Activated CD4-positive, alpha-beta memory T cell treated with anti-CD3 and anti-CD28 coated beads for 36 hours (primary cell): ENCODE data around the gene TLR6. TPM values are rescaled to one million over a fixed set of nuclear protein-coding genes. Genes with fewer than 3 reads are reported as not detected.
A peak's percentile ranks its signal among the peaks of the same experiment; 100 is the strongest.

Experiments
- CTCF ChIA-PET: fragments of 350-600 bp; sonication (Branson Sonifier 250); formaldehyde crosslinking; loops from one replicate; lab custom pipeline; 2021; ENCODE audit warnings: antibody characterized with exemption, inconsistent platforms; lab: Charles Lee
- POLR2A ChIA-PET: fragments of 350-600 bp; sonication (Branson Sonifier 250); formaldehyde crosslinking; loops from one replicate; lab custom pipeline; 2021; ENCODE audit warnings: antibody characterized with exemption; lab: Charles Lee
- DNase-seq: peaks from one replicate; pipeline ENCODE4 v3.0.0-alpha.2; 2020
- H3K27ac Mint-ChIP-seq: one replicate; pipeline ENCODE4 v1.8.0; 2021; ENCODE audit warnings: mixed read lengths
- H3K27me3 Mint-ChIP-seq: one replicate; pipeline ENCODE4 v1.8.0; 2021; ENCODE audit warnings: mixed read lengths
- H3K36me3 Mint-ChIP-seq: one replicate; pipeline ENCODE4 v1.8.0; 2021; ENCODE audit warnings: mixed read lengths
- H3K4me1 Mint-ChIP-seq: one replicate; pipeline ENCODE4 v1.8.0; 2021; ENCODE audit warnings: low read depth, mixed read lengths
- H3K4me3 Mint-ChIP-seq: one replicate; pipeline ENCODE4 v1.8.0; 2021; ENCODE audit warnings: mild to moderate bottlenecking, mixed read lengths
- H3K9me3 Mint-ChIP-seq: one replicate; pipeline ENCODE4 v1.8.0; 2021; ENCODE audit warnings: mixed read lengths
- intact Hi-C: fragments of 100-400 bp; cut with micrococcal nuclease; formaldehyde crosslinking; loops from one replicate; pipeline ENCODE4 v1.15.1; 2023
- total RNA-seq, 2 experiments: library from RNA; stranded (reverse); gene quantifications; one replicate each; pipeline ENCODE4 v1.2.3, GENCODE V29; 2021

The TLR6 gene
- 1 to 10 TPM; 1.4 to 2.2 TPM for total RNA-seq

GRCh38 chr4:38856524-38857337 lies at the start of gene TLR6:
Gene TLR6, minus strand, starts transcription at chr4:38856817. Its CDS starts 27,344 bp downstream, at chr4:38829473.
- Mint-ChIP-seq H3K4me3 (peak within 1 kb of the TSS; percentile 77), H3K9me3 (peaks cover 7% of the 10 kb centered on the region), H3K36me3 (no peaks in the 10 kb centered on the region), H3K27me3 (peaks cover 4% of the 10 kb centered on the region), H3K27ac (peak within 1 kb of the TSS; percentile 89), H3K4me1 (peaks cover 35% of the 10 kb centered on the region)
- ChIA-PET CTCF (interaction anchor here (0.6 to 4.5 kb wide), 18 partner anchors 10 to 325 kb away, joined by 3 to 94 read pairs (median 4); partner anchors contain the start of genes TLR1 and TLR10), POLR2A (no interaction called here)
- peak; percentile 70 for DNase-seq
- intact Hi-C loops = loop anchor here (1.0 to 10.0 kb wide), 6 partner anchors 18 to 682 kb away; partner anchors contain the start of genes TLR1 and TMEM156

GRCh38 chr4:38905652-38906385 lies 49.2 kb upstream of the TLR6 start:
- no peak overlapping the region for H3K4me3 Mint-ChIP-seq
- intact Hi-C loops = loop anchor here (5.0 kb wide), 1 partner anchor 76 kb away; no protein-coding TSS in a partner anchor
- CTCF ChIA-PET = interaction anchor here (0.8 to 8.5 kb wide), 3 partner anchors 88 to 228 kb away, joined by 3 to 205 read pairs (median 4); no protein-coding TSS in a partner anchor
- peaks cover 3% of the 10 kb centered on the region for H3K4me1 Mint-ChIP-seq
- no peak for DNase-seq
- H3K36me3 Mint-ChIP-seq = no peaks in the 10 kb centered on the region
- POLR2A ChIA-PET = no interaction called here
- peak overlapping the region; percentile 1 for H3K27ac Mint-ChIP-seq
- no peaks in the 10 kb centered on the region for H3K27me3 Mint-ChIP-seq
- no peaks in the 10 kb centered on the region for H3K9me3 Mint-ChIP-seq

- POLR2A ChIA-PET = no interaction called here
- intact Hi-C loops = loop anchor here (5.0 kb wide), 3 partner anchors 78 to 383 kb away; partner anchors contain the start of gene TMEM156
- no peak for DNase-seq
- Mint-ChIP-seq H3K4me1 (peaks cover 3% of the 10 kb centered on the region), H3K9me3 (no peaks in the 10 kb centered on the region), H3K27ac (no peak overlapping the region), H3K4me3 (no peak overlapping the region), H3K36me3 (no peaks in the 10 kb centered on the region), H3K27me3 (peaks cover 3% of the 10 kb centered on the region)
- CTCF ChIA-PET = interaction anchor here (0.5 to 8.5 kb wide), 6 partner anchors 16 to 229 kb away, joined by 3 to 205 read pairs (median 3); no protein-coding TSS in a partner anchor
Observed at GRCh38 chr4:38904682-38905081, 48.1 kb upstream of the TLR6 start.

GRCh38 chr4:38904090-38904666 lies 47.6 kb upstream of the TLR6 start:
- Mint-ChIP-seq H3K4me3 (no peak overlapping the region), H3K27me3 (peaks cover 3% of the 10 kb centered on the region), H3K27ac (no peak overlapping the region), H3K9me3 (no peaks in the 10 kb centered on the region), H3K36me3 (no peaks in the 10 kb centered on the region), H3K4me1 (peaks cover 3% of the 10 kb centered on the region)
- POLR2A ChIA-PET = no interaction called here
- intact Hi-C loops = loop anchor here (5.0 kb wide), 2 partner anchors 128 to 383 kb away; partner anchors contain the start of gene TMEM156
- CTCF ChIA-PET = interaction anchor here (0.5 to 8.5 kb wide), 7 partner anchors 16 to 229 kb away, joined by 3 to 205 read pairs (median 4); no protein-coding TSS in a partner anchor
- no peak for DNase-seq

GRCh38 chr4:38902695-38903094 lies 46.1 kb upstream of the TLR6 start:
- Mint-ChIP-seq H3K4me3 (no peak overlapping the region), H3K27me3 (peaks cover 3% of the 10 kb centered on the region), H3K36me3 (no peaks in the 10 kb centered on the region), H3K27ac (no peak overlapping the region), H3K9me3 (no peaks in the 10 kb centered on the region), H3K4me1 (peaks cover 9% of the 10 kb centered on the region)
- intact Hi-C loops = loop anchor here (1.0 to 5.0 kb wide), 5 partner anchors 130 to 385 kb away; partner anchors contain the start of genes TMEM156 and WDR19
- POLR2A ChIA-PET = interaction anchor here (1.1 kb wide), 1 partner anchor 142 kb away, joined by 3 read pairs; no protein-coding TSS in a partner anchor
- CTCF ChIA-PET = interaction anchor here (0.5 to 8.5 kb wide), 51 partner anchors 9 to 544 kb away, joined by 3 to 205 read pairs (median 4); partner anchors contain the start of genes TLR1, TLR6 and WDR19
- no peak for DNase-seq

GRCh38 chr4:38902221-38902620 lies 45.6 kb upstream of the TLR6 start:
- Mint-ChIP-seq H3K4me1 (peaks cover 14% of the 10 kb centered on the region), H3K4me3 (no peak overlapping the region), H3K27ac (no peak overlapping the region), H3K27me3 (peaks cover 3% of the 10 kb centered on the region), H3K9me3 (no peaks in the 10 kb centered on the region), H3K36me3 (no peaks in the 10 kb centered on the region)
- ChIA-PET CTCF (interaction anchor here (0.6 to 8.5 kb wide), 31 partner anchors 10 to 545 kb away, joined by 3 to 205 read pairs (median 5); partner anchors contain the start of genes TLR6 and WDR19), POLR2A (interaction anchor here (1.1 kb wide), 1 partner anchor 143 kb away, joined by 3 read pairs; no protein-coding TSS in a partner anchor)
- intact Hi-C loops = loop anchor here (1.0 to 5.0 kb wide), 5 partner anchors 130 to 385 kb away; partner anchors contain the start of genes TMEM156 and WDR19
- DNase-seq = no peak

GRCh38 chr4:38898245-38898644 lies 41.6 kb upstream of the TLR6 start:
- Mint-ChIP-seq H3K4me1 (peaks cover 23% of the 10 kb centered on the region), H3K9me3 (no peaks in the 10 kb centered on the region)

GRCh38 chr4:38896940-38897339 lies 40.3 kb upstream of the TLR6 start:
- intact Hi-C loops = no loop called here
- no peaks in the 10 kb centered on the region for H3K9me3 Mint-ChIP-seq
- H3K4me3 Mint-ChIP-seq = no peak overlapping the region
- peaks cover 8% of the 10 kb centered on the region for H3K27me3 Mint-ChIP-seq
- no peak overlapping the region for H3K27ac Mint-ChIP-seq
- no peaks in the 10 kb centered on the region for H3K36me3 Mint-ChIP-seq
- ChIA-PET POLR2A (no interaction called here), CTCF (interaction anchor here (1.2 to 4.5 kb wide), 3 partner anchors 7 to 237 kb away, joined by 3 to 21 read pairs (median 10); no protein-coding TSS in a partner anchor)
- no peak for DNase-seq
- peaks cover 20% of the 10 kb centered on the region for H3K4me1 Mint-ChIP-seq

More at GRCh38 chr4:38898245-38898644, 41.6 kb upstream of the TLR6 start:
- no peak for DNase-seq
- H3K36me3 Mint-ChIP-seq = no peaks in the 10 kb centered on the region
- no peak overlapping the region for H3K27ac Mint-ChIP-seq
- H3K27me3 Mint-ChIP-seq = peaks cover 8% of the 10 kb centered on the region
- H3K4me3 Mint-ChIP-seq = no peak overlapping the region
- intact Hi-C loops = no loop called here
- ChIA-PET CTCF (interaction anchor here (1.1 to 4.5 kb wide), 3 partner anchors 9 to 236 kb away, joined by 4 to 21 read pairs (median 10); no protein-coding TSS in a partner anchor), POLR2A (interaction anchor here (0.6 kb wide), 1 partner anchor 283 kb away, joined by 3 read pairs; no protein-coding TSS in a partner anchor)

GRCh38 chr4:38894322-38894982 lies 37.8 kb upstream of the TLR6 start:
- DNase-seq = no peak
- H3K27me3 Mint-ChIP-seq = peaks cover 4% of the 10 kb centered on the region
- no peak overlapping the region for H3K27ac Mint-ChIP-seq
- no peaks in the 10 kb centered on the region for H3K9me3 Mint-ChIP-seq
- H3K36me3 Mint-ChIP-seq = no peaks in the 10 kb centered on the region
- POLR2A ChIA-PET = no interaction called here
- intact Hi-C loops = no loop called here
- H3K4me1 Mint-ChIP-seq = peaks cover 31% of the 10 kb centered on the region
- H3K4me3 Mint-ChIP-seq = no peak overlapping the region
- CTCF ChIA-PET = interaction anchor here (0.9 to 4.5 kb wide), 5 partner anchors 10 to 240 kb away, joined by 3 to 21 read pairs (median 3); no protein-coding TSS in a partner anchor

- no peaks in the 10 kb centered on the region for H3K27me3 Mint-ChIP-seq
- ChIA-PET POLR2A (no interaction called here), CTCF (interaction anchor here (0.6 to 2.3 kb wide), 6 partner anchors 11 to 249 kb away, joined by 3 to 13 read pairs (median 7); no protein-coding TSS in a partner anchor)
- no peaks in the 10 kb centered on the region for H3K36me3 Mint-ChIP-seq
- H3K27ac Mint-ChIP-seq = no peak overlapping the region
- peaks cover 21% of the 10 kb centered on the region for H3K4me1 Mint-ChIP-seq
- no peaks in the 10 kb centered on the region for H3K9me3 Mint-ChIP-seq
- intact Hi-C loops = no loop called here
- no peak overlapping the region for H3K4me3 Mint-ChIP-seq
- DNase-seq = no peak
Observed at GRCh38 chr4:38891051-38891983, 34.7 kb upstream of the TLR6 start.
